ENCODE measurements around the gene PLGRKT.

PLGRKT gene

DNA sequence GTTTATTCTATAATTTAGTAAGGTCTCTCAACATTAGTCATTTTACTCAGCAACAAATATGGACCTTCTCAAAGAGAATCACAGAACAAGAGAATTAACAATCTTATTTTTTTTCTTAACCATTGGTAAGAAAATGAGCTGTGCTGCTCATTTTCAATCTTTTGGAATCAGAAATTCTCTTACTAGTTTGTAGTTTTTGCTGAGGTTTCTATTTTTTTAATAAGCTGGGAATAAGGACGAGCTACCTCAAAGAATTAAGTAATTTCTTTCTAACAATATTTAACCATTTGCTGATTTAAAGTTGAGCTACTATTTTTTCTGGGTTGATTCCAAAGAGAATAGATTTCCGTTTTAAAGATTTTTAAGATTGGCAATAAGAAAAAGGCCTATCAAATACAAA lies 44.2 kb downstream of the PLGRKT start:
- TF ChIP-seq, protein P1, sequence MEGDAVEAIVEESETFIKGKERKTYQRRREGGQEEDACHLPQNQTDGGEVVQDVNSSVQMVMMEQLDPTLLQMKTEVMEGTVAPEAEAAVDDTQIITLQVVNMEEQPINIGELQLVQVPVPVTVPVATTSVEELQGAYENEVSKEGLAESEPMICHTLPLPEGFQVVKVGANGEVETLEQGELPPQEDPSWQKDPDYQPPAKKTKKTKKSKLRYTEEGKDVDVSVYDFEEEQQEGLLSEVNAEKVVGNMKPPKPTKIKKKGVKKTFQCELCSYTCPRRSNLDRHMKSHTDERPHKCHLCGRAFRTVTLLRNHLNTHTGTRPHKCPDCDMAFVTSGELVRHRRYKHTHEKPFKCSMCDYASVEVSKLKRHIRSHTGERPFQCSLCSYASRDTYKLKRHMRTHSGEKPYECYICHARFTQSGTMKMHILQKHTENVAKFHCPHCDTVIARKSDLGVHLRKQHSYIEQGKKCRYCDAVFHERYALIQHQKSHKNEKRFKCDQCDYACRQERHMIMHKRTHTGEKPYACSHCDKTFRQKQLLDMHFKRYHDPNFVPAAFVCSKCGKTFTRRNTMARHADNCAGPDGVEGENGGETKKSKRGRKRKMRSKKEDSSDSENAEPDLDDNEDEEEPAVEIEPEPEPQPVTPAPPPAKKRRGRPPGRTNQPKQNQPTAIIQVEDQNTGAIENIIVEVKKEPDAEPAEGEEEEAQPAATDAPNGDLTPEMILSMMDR (conservative IDR thresholded peaks at IDR 0.05; ENCODE audit: low read depth, low read length): no peak
- H3K4me3 ChIP-seq (ENCODE audit: low read length): no peak overlapping the region

DNA sequence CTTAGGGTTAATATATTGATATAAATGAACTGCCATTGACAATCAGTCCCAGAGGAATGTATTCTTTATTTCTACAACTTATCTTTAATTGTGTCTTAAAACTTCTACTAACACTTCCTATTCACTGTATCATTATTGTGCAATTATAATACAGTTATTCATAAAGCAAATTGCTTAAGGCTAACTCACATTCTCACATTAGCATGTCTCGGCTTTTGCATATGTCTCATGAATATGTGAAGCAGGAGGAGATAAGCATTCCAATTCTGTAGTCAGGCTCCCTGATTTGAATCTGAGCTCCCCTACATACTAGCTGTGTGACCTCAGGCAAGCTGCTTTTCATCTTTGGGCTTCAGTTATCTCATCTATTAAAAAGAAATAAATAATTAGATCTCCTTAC lies 45.4 kb downstream of the PLGRKT start:
- TF ChIP-seq, protein P1 (conservative IDR thresholded peaks at IDR 0.05; ENCODE audit: low read depth, low read length): no peak
- DNase-seq (ENCODE audit: low read depth): no peak

More for the DNA sequence above, 44.2 kb downstream of the PLGRKT start:
- no peak for DNase-seq (ENCODE audit: low read depth)

DNA sequence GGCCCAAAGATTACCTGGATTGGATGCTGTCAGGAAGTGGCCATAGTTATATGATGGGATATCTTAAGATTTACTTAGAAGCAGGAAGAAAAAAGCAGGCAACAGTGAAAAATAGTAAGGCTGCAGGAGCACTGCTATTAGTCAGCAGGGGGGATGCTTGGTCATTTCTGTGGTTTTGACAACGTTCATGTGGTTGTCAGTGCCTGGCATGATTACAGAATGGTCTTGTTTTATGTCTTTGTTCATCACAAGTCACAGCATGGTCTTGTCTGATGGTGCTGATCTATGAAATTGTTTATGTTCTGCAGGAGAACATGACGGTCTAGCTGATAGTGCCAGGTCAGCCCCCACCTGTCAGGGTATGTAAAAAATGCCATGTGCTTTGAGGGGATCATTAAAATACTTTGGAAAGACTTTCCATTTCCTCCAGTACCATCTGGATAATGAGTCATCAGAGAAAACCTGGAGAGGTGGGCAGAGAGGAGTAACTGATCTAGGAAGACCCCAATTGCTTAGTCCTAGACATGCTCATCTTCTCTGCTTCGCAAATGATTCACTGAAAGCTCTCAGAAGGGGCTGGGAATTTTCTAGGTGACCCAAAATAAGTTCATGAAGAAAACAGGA lies 48.5 kb downstream of the PLGRKT start:
- TF ChIP-seq, protein P1 (conservative IDR thresholded peaks at IDR 0.05; ENCODE audit: low read depth, low read length): no peak
- no peak for DNase-seq (ENCODE audit: low read depth)
- no peak overlapping the region for H3K4me3 ChIP-seq (ENCODE audit: low read length)

More for the DNA sequence above, 45.4 kb downstream of the PLGRKT start:
- H3K4me3 ChIP-seq (ENCODE audit: low read length): no peak overlapping the region

DNA sequence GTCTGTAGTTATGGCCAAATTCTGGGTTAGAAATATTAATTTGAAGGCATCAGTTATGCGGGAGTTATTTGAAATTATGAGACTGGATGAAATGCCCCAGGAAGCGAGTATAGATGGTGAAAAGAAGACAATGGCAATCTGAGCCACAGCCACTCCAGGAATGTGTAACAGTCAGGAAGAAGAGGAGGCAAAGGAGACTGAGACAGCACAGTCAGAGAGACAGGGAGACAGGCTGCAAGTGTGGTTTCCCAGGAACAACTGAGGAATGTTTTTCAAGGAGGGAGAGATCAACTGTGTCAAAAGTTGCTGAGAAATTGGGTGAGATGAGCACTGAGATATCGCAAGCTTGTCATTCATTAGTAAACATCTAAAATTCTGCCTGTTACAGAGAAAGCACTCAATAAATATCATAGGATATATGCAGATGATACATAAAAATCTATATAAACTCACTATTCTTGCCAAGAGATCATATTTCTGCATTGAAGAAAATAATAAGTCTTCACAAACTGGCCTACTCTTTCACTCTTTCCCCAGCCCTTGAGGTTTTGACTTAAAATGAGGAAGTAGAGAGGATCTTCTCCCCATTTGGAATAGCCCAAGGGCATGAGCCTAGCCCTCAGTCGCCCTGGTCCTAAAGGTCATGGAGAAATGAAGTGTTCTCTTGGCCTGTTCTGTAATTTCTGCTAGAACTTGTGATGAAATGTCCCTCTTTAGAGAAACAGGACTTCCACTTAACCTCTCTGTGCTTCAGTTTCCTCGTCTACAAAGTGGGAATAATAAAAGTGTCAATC lies 49.5 kb downstream of the PLGRKT start:
- DNase-seq (ENCODE audit: low read depth): no peak
- TF ChIP-seq, protein P1 (conservative IDR thresholded peaks at IDR 0.05; ENCODE audit: low read depth, low read length): no peak
- no peak overlapping the region for H3K4me3 ChIP-seq (ENCODE audit: low read length)

DNA sequence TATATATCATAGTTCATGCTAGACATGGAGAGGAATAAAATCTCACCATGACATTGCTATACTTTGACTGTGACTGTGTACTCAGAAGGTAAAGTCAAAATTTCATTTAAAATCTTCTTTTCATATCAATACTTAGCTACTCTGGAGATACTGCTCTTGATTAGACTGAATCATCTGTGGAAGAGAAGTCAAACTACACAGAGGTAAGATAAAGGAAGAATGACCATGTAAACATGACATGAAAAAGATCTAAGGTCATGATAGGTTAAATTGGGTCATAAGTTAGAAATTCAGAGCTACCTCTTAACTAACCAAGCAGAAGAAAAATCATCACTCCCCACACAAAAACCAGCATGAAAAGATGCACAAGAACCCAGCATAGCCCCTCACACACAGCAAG lies 53.3 kb downstream of the PLGRKT start:
- DNase-seq (ENCODE audit: low read depth): no peak
- H3K4me3 ChIP-seq (ENCODE audit: low read length): no peak overlapping the region
- TF ChIP-seq, protein P1 (conservative IDR thresholded peaks at IDR 0.05; ENCODE audit: low read depth, low read length): no peak

DNA sequence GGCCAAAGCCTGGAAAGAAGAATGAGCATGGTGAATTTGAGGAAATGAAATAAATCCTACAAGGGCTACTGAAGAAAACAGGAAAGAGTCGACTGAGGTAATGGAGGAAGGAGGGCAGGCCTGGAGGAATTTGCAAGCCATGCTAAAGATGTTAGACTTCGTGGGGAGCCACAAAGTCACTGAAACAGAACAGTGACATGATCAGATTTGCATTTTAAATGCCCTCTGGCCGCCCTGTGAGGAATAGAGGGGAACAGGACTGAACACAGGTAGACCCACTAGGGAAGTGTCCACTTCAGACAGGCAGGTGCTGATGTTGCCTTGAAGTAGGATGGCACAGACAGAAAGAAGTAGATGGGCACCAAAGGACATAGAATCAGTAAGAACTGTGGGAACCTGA lies 55.2 kb downstream of the PLGRKT start:
- H3K4me3 ChIP-seq (ENCODE audit: low read length): no peak overlapping the region
- no peak for DNase-seq (ENCODE audit: low read depth)
- TF ChIP-seq, protein P1 (conservative IDR thresholded peaks at IDR 0.05; ENCODE audit: low read depth, low read length): no peak

Data from retinal pigment epithelial cell (primary cell).